Colonic mucosa (tissue), 4 donors: ENCODE measurements around the gene COL4A4. TPM values are rescaled to one million over a fixed set of nuclear protein-coding genes. Genes with fewer than 3 reads are reported as not detected.

Experiments used
- DNase-seq: peaks from one replicate; pipeline ENCODE4 v3.0.0-alpha.2; 2020
- H3K27ac ChIP-seq: fragments of 200-600 bp; one replicate; pipeline ENCODE4 v1.8.0; 2021
- H3K27me3 ChIP-seq: fragments of 200-600 bp; one replicate; pipeline ENCODE4 v1.8.0; 2021
- H3K36me3 ChIP-seq: fragments of 200-600 bp; one replicate; pipeline ENCODE4 v1.8.0; 2021
- H3K4me1 ChIP-seq: fragments of 200-600 bp; one replicate; pipeline ENCODE4 v1.8.0; 2021; ENCODE audit warnings: mild to moderate bottlenecking
- H3K4me3 ChIP-seq: fragments of 200-600 bp; one replicate; pipeline ENCODE4 v1.8.0; 2021
- H3K9ac ChIP-seq, 2 donors: one replicate each; pipeline ENCODE4 v1.7.0; 2013; ENCODE audit warnings: control low read depth in 2 of 2, low read depth in 2 of 2, low read length in 2 of 2
- H3K9me3 ChIP-seq: fragments of 200-600 bp; one replicate; pipeline ENCODE4 v1.8.0; 2021
- CTCF ChIP-seq: fragments of 200-600 bp; IDR thresholded peaks from one replicate; pipeline ENCODE4 v1.8.0; 2022; ENCODE audit warnings: antibody characterized with exemption, mild to moderate bottlenecking
- intact Hi-C: fragments of 100-400 bp; cut with DNase I; formaldehyde crosslinking; loops from one replicate; pipeline ENCODE4 v1.14.1; 2022
- total RNA-seq, 2 donors: library from RNA; stranded (reverse); fragmentation: NEBNext Ultra II Directional in 1 of 2; extraction: Animal tissue kit (Norgen Biotek cat#: 25700) in 1 of 2; gene quantifications; one replicate each; pipeline ENCODE4 v1.2.1, GENCODE V29; 2021
- donor health status: healthy.
- donor health status: DM: no; HTN: no; CAD: no.
- donor health status: DM: no; HTN: no; CAD: no.

The COL4A4 gene
- total RNA-seq, 2 donors from 2014 or later = 0.40 to 0.93 TPM

GRCh38 chr2:226953826-226954225, 210.2 kb downstream of the COL4A4 start:
- DNase-seq = no peak
- Histone ChIP-seq H3K36me3 (no peaks in the 10 kb centered on the region), H3K4me1 (no peaks in the 10 kb centered on the region), H3K9ac (no peak overlapping the region), H3K9me3 (no peaks in the 10 kb centered on the region), H3K27ac (no peak overlapping the region), H3K27me3 (no peaks in the 10 kb centered on the region), H3K4me3 (no peak overlapping the region)
- no peak for TF ChIP-seq CTCF
- intact Hi-C loops = no loop called here

- no peak for DNase-seq
- no peak overlapping the region for H3K4me3 ChIP-seq
- no peaks in the 10 kb centered on the region for H3K4me1 ChIP-seq
- intact Hi-C loops = no loop called here
- no peaks in the 10 kb centered on the region for H3K9me3 ChIP-seq
- no peaks in the 10 kb centered on the region for H3K27me3 ChIP-seq
- H3K36me3 ChIP-seq = no peaks in the 10 kb centered on the region
- TF ChIP-seq CTCF = no peak
- no peak overlapping the region for H3K27ac ChIP-seq
- H3K9ac ChIP-seq = no peak overlapping the region
Measured at GRCh38 chr2:226953206-226953605, 210.8 kb downstream of the COL4A4 start.

Other genes starting within 250 kb of the COL4A4 start
- under 1 TPM; 0.30 to 0.42 TPM for gene COL4A3, start 419 bp upstream of the COL4A4 start, total RNA-seq
- 10 to 100 TPM; 72.2 to 79.1 TPM for gene MFF, start 161.0 kb upstream of the COL4A4 start, total RNA-seq
- gene TM4SF20, start 215.1 kb upstream of the COL4A4 start, total RNA-seq = 10 to 100 TPM in 1 of 2 donors, 1 to 10 TPM in 1; 4.2 to 34.9 TPM
- gene SCYGR1, start 223.7 kb upstream of the COL4A4 start, total RNA-seq = not detected